Upper lobe of left lung (tissue), 4 donors: ENCODE data around the gene GDNF.
A peak's percentile ranks its signal among the peaks of the same experiment; 100 is the strongest.

Experiments
- EP300 ChIP-seq, 4 donors: sonication (generic); formaldehyde crosslinking; IDR thresholded peaks; one replicate each; pipeline ENCODE4 v1.5.1; 2017; ENCODE audit warnings: antibody characterized with exemption in 4 of 4, control low read depth in 2 of 4
- POLR2A ChIP-seq, 4 donors: fragments of 450-650 bp; IDR thresholded peaks; one replicate each; pipeline ENCODE4 v1.5.1; 2016 to 2017; ENCODE audit warnings: antibody characterized with exemption in 4 of 4, mild to moderate bottlenecking in 2 of 4
- TF ChIP-seq, protein P1 (sequence below), 6 experiments: fragments of 450-650 bp in 4 of 6; fragments of 200-600 bp in 2 of 6; sonication (generic) in 2 of 6; IDR thresholded peaks; one replicate each; pipeline ENCODE4 v1.5.1; 2016 to 2019; ENCODE audit warnings: antibody characterized with exemption in 6 of 6

DNA sequence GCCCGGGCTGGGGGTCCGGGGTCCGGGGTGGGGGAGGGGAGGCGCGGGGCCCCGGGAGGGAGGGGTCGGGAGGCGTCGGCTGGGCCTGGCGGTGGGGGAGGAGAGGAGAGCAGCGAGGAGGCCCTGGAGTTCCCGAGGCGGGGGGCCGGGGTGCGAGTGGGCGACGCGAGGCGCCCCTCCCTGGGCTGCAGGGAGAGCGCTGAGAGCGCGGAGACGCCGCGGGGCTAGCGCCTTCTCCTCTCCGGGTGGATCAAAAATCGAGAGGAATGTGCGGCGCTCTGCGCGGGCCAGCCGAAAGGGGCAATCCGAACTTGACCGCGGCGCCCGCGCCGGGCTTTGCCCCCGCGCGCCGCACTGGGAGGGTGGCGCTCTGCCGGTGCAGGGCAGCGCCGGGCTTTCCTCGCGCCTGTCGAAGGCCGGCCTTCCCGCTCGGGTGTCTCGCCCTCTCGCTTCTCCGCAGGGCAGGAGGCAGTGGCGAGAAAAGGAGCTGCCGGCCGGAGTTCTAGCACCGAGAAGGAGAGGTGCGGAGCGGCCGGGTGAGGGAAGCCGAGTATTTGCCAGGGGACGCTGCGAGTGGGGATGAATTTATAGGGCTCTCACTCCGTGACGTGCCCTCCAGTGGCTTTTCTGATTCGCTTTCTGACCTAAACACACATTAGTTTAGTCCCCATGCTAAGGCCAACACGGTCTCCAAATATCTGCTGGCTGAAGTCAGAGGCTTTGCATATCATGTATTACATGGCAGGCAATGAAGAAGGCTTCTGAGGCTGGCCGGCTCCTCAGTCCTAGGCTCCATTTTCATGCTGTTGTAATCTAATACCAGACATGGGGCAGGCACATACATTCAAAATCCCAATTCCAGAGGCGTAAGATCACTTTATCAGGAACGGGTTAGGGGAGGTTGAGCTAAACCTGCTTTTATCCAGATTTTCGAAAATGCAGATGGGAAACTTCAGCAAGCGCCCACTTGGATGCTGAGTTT lies 503 bp upstream of the GDNF start:
- TF ChIP-seq, protein P1, sequence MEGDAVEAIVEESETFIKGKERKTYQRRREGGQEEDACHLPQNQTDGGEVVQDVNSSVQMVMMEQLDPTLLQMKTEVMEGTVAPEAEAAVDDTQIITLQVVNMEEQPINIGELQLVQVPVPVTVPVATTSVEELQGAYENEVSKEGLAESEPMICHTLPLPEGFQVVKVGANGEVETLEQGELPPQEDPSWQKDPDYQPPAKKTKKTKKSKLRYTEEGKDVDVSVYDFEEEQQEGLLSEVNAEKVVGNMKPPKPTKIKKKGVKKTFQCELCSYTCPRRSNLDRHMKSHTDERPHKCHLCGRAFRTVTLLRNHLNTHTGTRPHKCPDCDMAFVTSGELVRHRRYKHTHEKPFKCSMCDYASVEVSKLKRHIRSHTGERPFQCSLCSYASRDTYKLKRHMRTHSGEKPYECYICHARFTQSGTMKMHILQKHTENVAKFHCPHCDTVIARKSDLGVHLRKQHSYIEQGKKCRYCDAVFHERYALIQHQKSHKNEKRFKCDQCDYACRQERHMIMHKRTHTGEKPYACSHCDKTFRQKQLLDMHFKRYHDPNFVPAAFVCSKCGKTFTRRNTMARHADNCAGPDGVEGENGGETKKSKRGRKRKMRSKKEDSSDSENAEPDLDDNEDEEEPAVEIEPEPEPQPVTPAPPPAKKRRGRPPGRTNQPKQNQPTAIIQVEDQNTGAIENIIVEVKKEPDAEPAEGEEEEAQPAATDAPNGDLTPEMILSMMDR (IDR thresholded peaks at IDR 0.05): peak in 1 of 6 experiments; percentile 5
- TF ChIP-seq POLR2A (IDR thresholded peaks at IDR 0.05): no peak
- no peak for TF ChIP-seq EP300 (IDR thresholded peaks at IDR 0.05)
